ENCODE results near the gene KMO. TPM values are rescaled to one million over a fixed set of nuclear protein-coding genes. Genes with fewer than 3 reads are reported as not detected.

KMO gene
- total and polyA plus RNA-seq, 2 of the 13 experiments (the other 11 are each of a cell fraction or from before 2014, with no cell fraction given), result 0.01 TPM; not detected in 1

GRCh38 chr1:241641773-241642592 lies 109.8 kb downstream of the KMO start (continued):
- TF ChIP-seq AHDC1 (CRISPR knock-in tag; IDR thresholded peaks at IDR 0.05; ENCODE audit: borderline replicate concordance), result no peak
- TF ChIP-seq ZNF230 (CRISPR knock-in tag; IDR thresholded peaks at IDR 0.05), result no peak
- no peak for TF ChIP-seq KDM3A (CRISPR knock-in tag; IDR thresholded peaks at IDR 0.05; ENCODE audit: low read depth)
- TF ChIP-seq KMT2A (CRISPR knock-in tag; IDR thresholded peaks at IDR 0.05), result no peak
- no peak for TF ChIP-seq SNAI1 (CRISPR knock-in tag; IDR thresholded peaks at IDR 0.05; ENCODE audit: borderline replicate concordance)
- TF ChIP-seq FOXK2 (IDR thresholded peaks at IDR 0.05), result no peak
- peak in 1 of 2 experiments; percentile 25; a peak in 1 of 4 replicates for TF ChIP-seq EP300 (IDR thresholded peaks at IDR 0.05; ENCODE audit: low read depth in 2 of 2, low read length in 2 of 2)
- TF ChIP-seq EP300 (CRISPR knock-in tag; IDR thresholded peaks at IDR 0.05; ENCODE audit: borderline replicate concordance), result no peak; the same call in 1 of the 2 replicates
- no peak for TF ChIP-seq ZNF580 (CRISPR knock-in tag; IDR thresholded peaks at IDR 0.05; ENCODE audit: borderline replicate concordance, low read depth)
- TF ChIP-seq GABPB1 (CRISPR knock-in tag; IDR thresholded peaks at IDR 0.05), result 0 out of 2 replicates have a peak, but pooled peaks have one; percentile 11
- no peak for TF ChIP-seq ZNF646 (CRISPR knock-in tag; IDR thresholded peaks at IDR 0.05)
- TF ChIP-seq GLMP (CRISPR knock-in tag; IDR thresholded peaks at IDR 0.05; ENCODE audit: borderline replicate concordance), result no peak
- TF ChIP-seq ZNF496 (CRISPR knock-in tag; IDR thresholded peaks at IDR 0.05; ENCODE audit: insufficient replicate concordance), result no peak

Measured in HepG2 (cell line).